CMK (cell line): Measurements from ENCODE around the gene TXNRD2.

ENCODE experiments used
- DNase-seq: peaks from one replicate; pipeline ENCODE4 v3.0.0-alpha.2; 2010; ENCODE audit warnings: low read depth

The TXNRD2 gene

GRCh38 chr22:19862619-19863246 is 78.9 kb downstream of the TXNRD2 start:
- DNase-seq = no peak

GRCh38 chr22:19859861-19860510 is 81.6 kb downstream of the TXNRD2 start:
- DNase-seq = no peak

GRCh38 chr22:19857382-19857781 is 84.2 kb downstream of the TXNRD2 start:
- no peak for DNase-seq

- peak; percentile 48 for DNase-seq
These were observed 85.9 kb downstream of the TXNRD2 start for GRCh38 chr22:19855504-19856409.

- peak; percentile 92 for DNase-seq
These were observed 86.7 kb downstream of the TXNRD2 start, which contains the start of the genes GNB1L and RTL10 for GRCh38 chr22:19854778-19855503. GNB1L (minus strand) TSS chr22:19854874; CDS start chr22:19821355, 33,519 bp downstream. RTL10 (minus strand) TSS chr22:19854874; CDS start chr22:19852261, 2,613 bp downstream.

- no peak for DNase-seq
These were observed 87.5 kb downstream of the TXNRD2 start for GRCh38 chr22:19853879-19854777.

GRCh38 chr22:19853058-19853878 is 88.3 kb downstream of the TXNRD2 start:
- no peak for DNase-seq

- no peak for DNase-seq
These were observed 89.3 kb downstream of the TXNRD2 start for GRCh38 chr22:19852177-19852781.

- DNase-seq = no peak
These were observed 90.1 kb downstream of the TXNRD2 start for GRCh38 chr22:19851291-19852176.

GRCh38 chr22:19850763-19851109 is 90.9 kb downstream of the TXNRD2 start:
- no peak for DNase-seq

- no peak for DNase-seq
These were observed 91.5 kb downstream of the TXNRD2 start for GRCh38 chr22:19849835-19850762.

- DNase-seq = no peak
These were observed 93.1 kb downstream of the TXNRD2 start for GRCh38 chr22:19848298-19849224.

- no peak for DNase-seq
These were observed 94.3 kb downstream of the TXNRD2 start for GRCh38 chr22:19847345-19847632.

GRCh38 chr22:19846620-19847344 is 94.8 kb downstream of the TXNRD2 start:
- DNase-seq = no peak

GRCh38 chr22:19845054-19845722 is 96.4 kb downstream of the TXNRD2 start:
- no peak for DNase-seq
